ENCODE results near the gene ZWILCH.
"Not testable (repeated sequence)": the region's sequence is repeated elsewhere in the genome, so short reads cannot be mapped to it uniquely, and the experiment has no call there.

- TF ChIP-seq, protein P1, sequence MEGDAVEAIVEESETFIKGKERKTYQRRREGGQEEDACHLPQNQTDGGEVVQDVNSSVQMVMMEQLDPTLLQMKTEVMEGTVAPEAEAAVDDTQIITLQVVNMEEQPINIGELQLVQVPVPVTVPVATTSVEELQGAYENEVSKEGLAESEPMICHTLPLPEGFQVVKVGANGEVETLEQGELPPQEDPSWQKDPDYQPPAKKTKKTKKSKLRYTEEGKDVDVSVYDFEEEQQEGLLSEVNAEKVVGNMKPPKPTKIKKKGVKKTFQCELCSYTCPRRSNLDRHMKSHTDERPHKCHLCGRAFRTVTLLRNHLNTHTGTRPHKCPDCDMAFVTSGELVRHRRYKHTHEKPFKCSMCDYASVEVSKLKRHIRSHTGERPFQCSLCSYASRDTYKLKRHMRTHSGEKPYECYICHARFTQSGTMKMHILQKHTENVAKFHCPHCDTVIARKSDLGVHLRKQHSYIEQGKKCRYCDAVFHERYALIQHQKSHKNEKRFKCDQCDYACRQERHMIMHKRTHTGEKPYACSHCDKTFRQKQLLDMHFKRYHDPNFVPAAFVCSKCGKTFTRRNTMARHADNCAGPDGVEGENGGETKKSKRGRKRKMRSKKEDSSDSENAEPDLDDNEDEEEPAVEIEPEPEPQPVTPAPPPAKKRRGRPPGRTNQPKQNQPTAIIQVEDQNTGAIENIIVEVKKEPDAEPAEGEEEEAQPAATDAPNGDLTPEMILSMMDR (IDR thresholded peaks at IDR 0.05; ENCODE audit: low read depth, low read length, missing input control) = not testable (repeated sequence)
- TF ChIP-seq FOXA1 (IDR thresholded peaks at IDR 0.05); SP1 (IDR thresholded peaks at IDR 0.05); TAF1 (conservative IDR thresholded peaks at IDR 0.05); GABPA (IDR thresholded peaks at IDR 0.05 in 1 of 2, conservative IDR thresholded peaks at IDR 0.05 in 1 of 2); MAX (IDR thresholded peaks at IDR 0.05): not testable (repeated sequence)
Measured at GRCh38 chr15:66589429-66589828, 84.3 kb downstream of the ZWILCH start.
